GM12878 (cell line): ENCODE measurements around the gene ENTREP1. TPM values are rescaled to one million over a fixed set of nuclear protein-coding genes. Genes with fewer than 3 reads are reported as not detected.

ENCODE experiments used
- ATAC-seq: fragments of 200-7000 bp; cut with Tn5 transposase; 3 replicates; pipeline ENCODE4 v1.9.1; 2020; ENCODE audit warnings: mild to moderate bottlenecking, moderate library complexity
- BruUV-seq: library from RNA; stranded (reverse); fragments of 400-500 nt; replicated peaks from 2 replicates; lab custom pipeline; 2021; lab: Mats Ljungman, UMichigan
- CTCF ChIA-PET: fragments of 300-600 bp; sonication (Branson Sonifier 250); formaldehyde crosslinking; extraction: SDS; loops from one replicate; lab custom pipeline; 2021; ENCODE audit warnings: inconsistent platforms; lab: Yijun Ruan, JAX
- POLR2A ChIA-PET: fragments of 350-600 bp; formaldehyde crosslinking; extraction: SDS; loops from one replicate; lab custom pipeline; 2021; ENCODE audit warnings: inconsistent platforms; lab: Charles Lee
- RAD21 ChIA-PET: fragments of 300-600 bp; sonication (Branson Sonifier 250); formaldehyde crosslinking; loops from one replicate; lab custom pipeline; 2023; ENCODE audit warnings: antibody characterized with exemption; ENCODE audit not compliant: unreplicated experiment; lab: Charles Lee
- SMC1A ChIA-PET: fragments of 300-600 bp; sonication (Branson Sonifier 250); formaldehyde crosslinking; loops from one replicate; lab custom pipeline; 2023; ENCODE audit not compliant: unreplicated experiment, uncharacterized antibody; lab: Charles Lee
- DNase-seq: peaks from one replicate; pipeline ENCODE4 v3.0.0-alpha.2; 2011; ENCODE audit warnings: low read depth, low spot score
- FAIRE-seq: peaks from 3 replicates; lab custom pipeline; 2011; peaks lifted over from hg19 to GRCh38; lab: Jason Lieb, UNC
- H2AFZ ChIP-seq: 2 replicates; pipeline ENCODE4 v1.6.0; 2011; ENCODE audit warnings: low read depth, low read length, control low read depth; ENCODE audit not compliant: control insufficient read depth
- H3K27ac ChIP-seq: 2 replicates; pipeline ENCODE4 v1.5.1; 2011; ENCODE audit warnings: control low read depth; ENCODE audit not compliant: control insufficient read depth, insufficient read depth
- H3K27me3 ChIP-seq, 2 experiments: replicated peaks in 1 of 2; 2 replicates each; pipeline versions ENCODE4 v1.6.0 to v1.6.1; 2011; ENCODE audit warnings: low read length in 1 of 2; ENCODE audit not compliant: control insufficient read depth in 2 of 2, insufficient read depth in 2 of 2
- H3K36me3 ChIP-seq, 2 experiments: 2 replicates each; pipeline ENCODE4 v1.5.1; 2011; ENCODE audit warnings: low read length in 1 of 2; ENCODE audit not compliant: control insufficient read depth in 2 of 2, insufficient read depth in 2 of 2
- H3K4me1 ChIP-seq: 2 replicates; pipeline ENCODE4 v1.6.1; 2011; ENCODE audit warnings: mild to moderate bottlenecking, low read length, moderate library complexity, mixed read lengths; ENCODE audit not compliant: control insufficient read depth, insufficient read depth
- H3K4me2 ChIP-seq: 2 replicates; pipeline ENCODE4 v1.6.0; 2011; ENCODE audit warnings: control low read depth; ENCODE audit not compliant: control insufficient read depth, insufficient read depth
- H3K4me3 ChIP-seq: fragments of 200-600 bp; sonication (generic); 2 replicates; pipeline ENCODE4 v1.5.1; 2016
- H3K79me2 ChIP-seq: 2 replicates; pipeline ENCODE4 v1.6.0; 2011; ENCODE audit warnings: low read length; ENCODE audit not compliant: control insufficient read depth, insufficient read depth
- H3K9ac ChIP-seq: 2 replicates; pipeline ENCODE4 v1.8.0; 2011; ENCODE audit warnings: low read length, control low read depth, mixed read lengths; ENCODE audit not compliant: control insufficient read depth, insufficient read depth
- H3K9me3 ChIP-seq: replicated peaks from 3 replicates; pipeline ENCODE4 v1.5.1; 2011; ENCODE audit warnings: mild to moderate bottlenecking, low read length; ENCODE audit not compliant: control insufficient read depth, insufficient read depth
- H4K20me1 ChIP-seq: 2 replicates; pipeline ENCODE4 v1.6.0; 2011; ENCODE audit not compliant: control insufficient read depth, insufficient read depth
- FOS ChIP-seq: IDR thresholded peaks from 3 replicates; pipeline ENCODE4 v1.6.1; 2011; ENCODE audit warnings: borderline replicate concordance; ENCODE audit not compliant: insufficient read length; ENCODE audit errors: extremely low read depth
- FOXM1 ChIP-seq: IDR thresholded peaks from 2 replicates; pipeline ENCODE4 v1.6.1; 2012; ENCODE audit warnings: low read depth, mild to moderate bottlenecking, inconsistent platforms, low read length, moderate library complexity
- GABPA ChIP-seq: IDR thresholded peaks from 2 replicates; pipeline ENCODE4 v1.6.1; 2014; ENCODE audit warnings: antibody characterized with exemption, low read depth, mild to moderate bottlenecking, inconsistent platforms
- SUZ12 ChIP-seq: fragments of 200-600 bp; sonication (generic); IDR thresholded peaks from one replicate; pipeline ENCODE4 v1.6.1; 2018; ENCODE audit warnings: antibody characterized with exemption, mild to moderate bottlenecking; ENCODE audit not compliant: unreplicated experiment
- WGBS: methylation state at CpG from one replicate; pipeline ENCODE4 v1.1.6; 2016; ENCODE audit warnings: low lambda C conversion rate; ENCODE audit not compliant: insufficient replicate concordance, insufficient coverage; ENCODE audit errors: missing lambda C conversion rate; 5-methylcytosine and 5-hydroxymethylcytosine counted together
- in situ Hi-C: fragments of 300-500 bp; cut with MboI; formaldehyde crosslinking; loops from 9 replicates; pipeline ENCODE4 v1.14.3; 2018; ENCODE audit warnings: mixed read lengths
- intact Hi-C: fragments of 100-400 bp; cut with micrococcal nuclease; formaldehyde crosslinking; loops from one replicate; pipeline ENCODE4 v1.14.2; 2022; ENCODE audit not compliant: unreplicated experiment
- polyA plus RNA-seq, 11 experiments: library from polyadenylated mRNA; depleted of rRNA in 4 of 11; unstranded in 6 of 11; stranded (reverse) in 5 of 11; fragments of >200 nt; fragmentation: Nextera tagmentation in 4 of 11; fragmentation: Illumina TruSeq in 1 of 11; extraction: Ambion mirVana in 4 of 11; extraction: Trizol in 1 of 11; gene quantifications; 1 replicate in 1 of 11; 2 replicates in 10 of 11; pipeline versions ENCODE4 v1.2.1 to v1.2.3, GENCODE V29; 2011 to 2016; ENCODE audit warnings: inconsistent platforms in 2 of 11, missing spikeins in 2 of 11, low read depth in 1 of 11
- total RNA-seq, 4 experiments: library from RNA; depleted of rRNA in 3 of 4; stranded (reverse); fragments of >200 nt in 3 of 4; fragmentation: Illumina TruSeq in 1 of 4; extraction: Trizol in 1 of 4; gene quantifications; 2 replicates each; pipeline versions ENCODE4 v1.2.1 to v1.2.3, GENCODE V29; 2013 to 2021

Gene ENTREP1
- total and polyA plus RNA-seq, 10 of the 15 experiments (the other 5 are each of a cell fraction or from before 2014, with no cell fraction given), result not detected

- no TSS peak for BruUV-seq
- 9% methylated on average over 2 of the region's 2 CpGs for WGBS
- no peaks in the 10 kb centered on the region for H3K36me3 ChIP-seq
- ChIA-PET POLR2A (no interaction called here), SMC1A (no interaction called here), CTCF (no interaction called here), RAD21 (no interaction called here)
- no peaks in the 10 kb centered on the region; a peak in 1 of 4 replicates for H3K27me3 ChIP-seq
- TF ChIP-seq FOS (no peak), FOXM1 (no peak)
- no peaks in the 10 kb centered on the region for H3K9me3 ChIP-seq
- intact Hi-C loops, result no loop called here
- no peak overlapping the region for H3K27ac ChIP-seq
- ATAC-seq, result no peak
- H4K20me1 ChIP-seq, result no peaks in the 10 kb centered on the region
- H2AFZ ChIP-seq, result no peak overlapping the region
- no peak overlapping the region for H3K4me2 ChIP-seq
- no peak for DNase-seq
- in situ Hi-C loops, result no loop called here
- H3K4me3 ChIP-seq, result no peak overlapping the region
- no peak overlapping the region for H3K9ac ChIP-seq
- FAIRE-seq, result no peak
- no peaks in the 10 kb centered on the region for H3K4me1 ChIP-seq
- no peaks in the 10 kb centered on the region for H3K79me2 ChIP-seq
These were observed 8.7 kb downstream of the ENTREP1 start for GRCh38 chr9:69333716-69334115.

DNA sequence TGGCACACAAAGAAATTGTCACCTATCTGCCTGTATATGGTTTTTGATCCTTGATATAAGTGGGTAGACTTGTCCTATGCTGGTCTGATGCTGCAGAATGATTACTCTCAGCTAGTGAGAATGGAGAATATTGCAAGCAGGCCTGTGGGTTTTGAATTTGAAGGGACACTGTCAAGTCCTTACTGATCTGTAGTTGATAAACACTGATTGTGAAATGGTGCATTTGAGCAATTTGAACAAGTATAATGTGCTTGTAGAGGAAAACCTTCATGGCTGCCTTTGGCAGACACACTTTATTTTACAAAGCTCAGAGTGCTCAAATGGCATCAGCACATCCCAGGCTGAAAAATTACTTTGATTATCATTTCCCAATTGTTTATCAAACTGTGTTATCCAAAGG is 9.3 kb downstream of the ENTREP1 start:
- Histone ChIP-seq H3K9ac (no peak overlapping the region), H3K79me2 (no peaks in the 10 kb centered on the region), H4K20me1 (no peaks in the 10 kb centered on the region), H2AFZ (no peak overlapping the region), H3K27me3 (no peaks in the 10 kb centered on the region; a peak in 1 of 4 replicates), H3K4me2 (no peak overlapping the region), H3K27ac (no peak overlapping the region), H3K36me3 (no peaks in the 10 kb centered on the region), H3K4me1 (no peaks in the 10 kb centered on the region), H3K4me3 (no peak overlapping the region), H3K9me3 (no peaks in the 10 kb centered on the region)
- ChIA-PET SMC1A (no interaction called here), RAD21 (no interaction called here), POLR2A (no interaction called here), CTCF (no interaction called here)
- DNase-seq, result no peak
- TF ChIP-seq GABPA, result no peak
- TF ChIP-seq SUZ12, result no peak
- in situ Hi-C loops (no loop called here), intact Hi-C loops (no loop called here)
- ATAC-seq, result no peak
- FAIRE-seq, result no peak
- BruUV-seq, result no TSS peak
